ENCODE data around the gene SIAH2. TPM values are rescaled to one million over a fixed set of nuclear protein-coding genes. Genes with fewer than 3 reads are reported as not detected.

SIAH2 gene
- total RNA-seq, 2 donors from 2014 or later: 15.6 to 19.2 TPM

DNA sequence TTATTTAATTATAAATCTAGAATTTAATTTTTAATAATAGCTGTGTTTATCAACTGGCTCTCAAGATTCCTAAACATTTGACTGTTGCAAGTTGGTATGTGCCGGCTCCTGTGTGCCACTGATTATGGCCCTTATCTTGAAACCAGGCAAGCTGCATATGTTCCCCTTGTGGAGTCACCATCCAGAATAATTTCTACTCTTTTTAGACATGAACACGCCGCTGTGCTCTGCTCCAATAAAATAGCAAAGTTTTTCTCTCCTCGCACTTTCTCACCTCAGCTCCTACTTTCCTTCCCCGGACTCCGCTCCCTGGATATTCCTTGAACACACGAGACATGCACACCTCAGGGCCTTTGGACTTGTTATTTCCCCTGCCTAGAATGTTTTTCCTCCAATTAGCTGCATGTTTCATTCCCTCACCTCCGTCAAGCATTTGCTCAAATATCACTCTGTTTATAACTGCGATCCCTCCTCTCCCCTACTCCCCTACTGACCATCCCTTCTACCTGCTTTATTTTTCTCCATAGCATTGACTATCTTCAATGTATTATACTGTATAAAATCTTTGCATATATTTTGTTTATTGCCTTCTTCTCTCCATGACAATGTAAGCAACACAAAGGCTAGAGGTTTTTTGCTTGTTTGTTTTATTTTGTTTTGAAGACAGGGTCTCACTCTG, 33.1 kb downstream of the SIAH2 start:
- no peak overlapping the region for H3K27ac Mint-ChIP-seq
- WGBS, 2 experiments (ENCODE audit: insufficient coverage in 1 of 2, insufficient read length in 1 of 2): 91 to 96% methylated on average over 8 to 9 of the region's 9 CpGs
- TF ChIP-seq, protein P1, sequence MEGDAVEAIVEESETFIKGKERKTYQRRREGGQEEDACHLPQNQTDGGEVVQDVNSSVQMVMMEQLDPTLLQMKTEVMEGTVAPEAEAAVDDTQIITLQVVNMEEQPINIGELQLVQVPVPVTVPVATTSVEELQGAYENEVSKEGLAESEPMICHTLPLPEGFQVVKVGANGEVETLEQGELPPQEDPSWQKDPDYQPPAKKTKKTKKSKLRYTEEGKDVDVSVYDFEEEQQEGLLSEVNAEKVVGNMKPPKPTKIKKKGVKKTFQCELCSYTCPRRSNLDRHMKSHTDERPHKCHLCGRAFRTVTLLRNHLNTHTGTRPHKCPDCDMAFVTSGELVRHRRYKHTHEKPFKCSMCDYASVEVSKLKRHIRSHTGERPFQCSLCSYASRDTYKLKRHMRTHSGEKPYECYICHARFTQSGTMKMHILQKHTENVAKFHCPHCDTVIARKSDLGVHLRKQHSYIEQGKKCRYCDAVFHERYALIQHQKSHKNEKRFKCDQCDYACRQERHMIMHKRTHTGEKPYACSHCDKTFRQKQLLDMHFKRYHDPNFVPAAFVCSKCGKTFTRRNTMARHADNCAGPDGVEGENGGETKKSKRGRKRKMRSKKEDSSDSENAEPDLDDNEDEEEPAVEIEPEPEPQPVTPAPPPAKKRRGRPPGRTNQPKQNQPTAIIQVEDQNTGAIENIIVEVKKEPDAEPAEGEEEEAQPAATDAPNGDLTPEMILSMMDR (conservative IDR thresholded peaks at IDR 0.05): no peak
- H3K36me3 ChIP-seq (ENCODE audit: control insufficient read depth, insufficient read depth, low read length): no peaks in the 10 kb centered on the region
- peaks cover 2% of the 10 kb centered on the region for H3K4me1 ChIP-seq (ENCODE audit: control insufficient read depth, insufficient read depth, low read length)
- H3K27me3 ChIP-seq (ENCODE audit: control insufficient read depth, insufficient read depth, low read length, poor library complexity, severe bottlenecking): no peaks in the 10 kb centered on the region
- DNase-seq: no peak
- H3K4me3 ChIP-seq (ENCODE audit: low read length): no peak overlapping the region
- H3K36me3 Mint-ChIP-seq (ENCODE audit: low read depth): no peaks in the 10 kb centered on the region
- no peaks in the 10 kb centered on the region for H3K9me3 Mint-ChIP-seq
- no peak overlapping the region for H3K4me3 Mint-ChIP-seq
- no peak overlapping the region for H3K9ac ChIP-seq (ENCODE audit: extremely low read depth, low read length, poor library complexity, severe bottlenecking)
- no peaks in the 10 kb centered on the region for H3K9me3 ChIP-seq (ENCODE audit: control insufficient read depth, low read length)
- peaks cover 25% of the 10 kb centered on the region for H3K4me1 Mint-ChIP-seq
- no peaks in the 10 kb centered on the region for H3K27me3 Mint-ChIP-seq (ENCODE audit: insufficient read depth)
- H3K27ac ChIP-seq (ENCODE audit: low read depth, low read length): no peak overlapping the region

DNA sequence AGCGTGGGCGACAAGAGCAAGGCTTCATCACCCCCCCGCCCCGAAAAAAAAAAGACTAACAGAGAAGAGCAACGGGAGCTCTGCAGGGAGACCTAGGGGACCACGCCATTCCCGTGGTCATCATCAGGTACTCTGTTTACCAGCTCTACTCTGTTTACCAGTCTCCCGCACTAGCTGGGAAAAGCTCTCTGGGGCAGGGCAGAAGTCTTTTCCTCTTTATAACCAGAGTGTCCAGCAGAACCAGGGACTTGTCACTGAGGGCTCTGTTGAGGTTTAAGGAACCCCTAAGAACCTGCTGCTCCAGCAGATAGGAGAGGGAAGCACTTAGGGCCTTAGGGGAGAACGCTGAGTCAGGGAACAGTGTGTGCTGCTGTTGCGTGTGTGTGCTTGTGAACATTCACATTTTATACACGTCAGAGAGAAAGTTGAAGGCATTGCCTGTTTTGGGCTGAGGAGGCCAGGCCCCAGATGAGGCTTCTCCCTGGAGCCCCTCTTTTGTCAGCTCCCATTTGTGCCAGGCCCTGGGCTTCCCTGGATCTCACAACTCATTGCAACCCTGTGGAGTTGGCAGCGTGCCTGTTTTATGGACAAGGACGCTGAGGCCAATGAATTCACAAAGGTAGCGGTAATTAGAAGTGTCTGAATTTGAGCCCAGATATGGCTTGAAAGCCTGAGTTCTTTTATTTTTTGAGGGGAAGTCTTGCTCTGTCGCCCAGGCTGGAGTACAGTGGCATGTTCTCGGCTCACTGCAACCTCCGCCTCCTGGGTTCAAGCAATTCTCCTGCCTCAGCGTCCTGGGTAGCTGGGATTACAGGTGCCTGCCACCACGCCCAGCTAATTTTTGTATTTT, 35.1 kb downstream of the SIAH2 start:
- H3K27me3 ChIP-seq (ENCODE audit: control insufficient read depth, insufficient read depth, low read length, poor library complexity, severe bottlenecking): no peaks in the 10 kb centered on the region
- H3K4me1 ChIP-seq (ENCODE audit: control insufficient read depth, insufficient read depth, low read length): no peaks in the 10 kb centered on the region
- no peaks in the 10 kb centered on the region for H3K36me3 ChIP-seq (ENCODE audit: control insufficient read depth, insufficient read depth, low read length)
- no peak for DNase-seq
- Mint-ChIP-seq H3K27me3 (ENCODE audit: insufficient read depth) (no peaks in the 10 kb centered on the region), H3K27ac (no peak overlapping the region), H3K9me3 (no peaks in the 10 kb centered on the region), H3K36me3 (ENCODE audit: low read depth) (no peaks in the 10 kb centered on the region), H3K4me1 (peaks cover 8% of the 10 kb centered on the region), H3K4me3 (no peak overlapping the region)
- no peak overlapping the region for H3K4me3 ChIP-seq (ENCODE audit: low read length)
- TF ChIP-seq, protein P1 (conservative IDR thresholded peaks at IDR 0.05): no peak
- no peak overlapping the region for H3K9ac ChIP-seq (ENCODE audit: extremely low read depth, low read length, poor library complexity, severe bottlenecking)
- no peak overlapping the region for H3K27ac ChIP-seq (ENCODE audit: low read depth, low read length)
- no peaks in the 10 kb centered on the region for H3K9me3 ChIP-seq (ENCODE audit: control insufficient read depth, low read length)
- 95 to 99% methylated on average over 15 to 19 of the region's 19 CpGs for WGBS, 2 experiments (ENCODE audit: insufficient coverage in 1 of 2, insufficient read length in 1 of 2)

DNA sequence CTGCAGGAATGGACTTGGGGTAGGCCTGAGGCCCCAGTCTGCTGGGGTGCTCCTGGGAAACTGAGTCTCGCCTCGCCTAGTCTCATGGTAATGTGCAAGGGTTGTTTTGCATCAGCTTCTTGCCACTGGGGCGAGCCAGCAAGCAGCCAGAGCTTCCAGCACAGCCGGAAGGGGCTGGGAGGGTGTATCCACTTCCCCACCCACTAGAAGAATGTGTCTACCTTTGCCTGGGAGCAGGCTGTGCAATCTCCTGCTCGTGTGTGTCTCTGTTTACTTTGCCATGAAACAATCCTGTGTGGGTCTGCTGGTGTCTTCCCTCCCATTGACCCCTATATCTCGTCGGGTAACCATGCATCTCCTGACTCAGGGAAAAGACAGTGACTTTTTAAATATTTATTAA, 37.4 kb downstream of the SIAH2 start:
- DNase-seq: no peak
- peaks cover 4% of the 10 kb centered on the region for H3K4me1 Mint-ChIP-seq
- no peak overlapping the region for H3K4me3 ChIP-seq (ENCODE audit: low read length)
- H3K36me3 Mint-ChIP-seq (ENCODE audit: low read depth): no peaks in the 10 kb centered on the region
- H3K36me3 ChIP-seq (ENCODE audit: control insufficient read depth, insufficient read depth, low read length): no peaks in the 10 kb centered on the region
- no peaks in the 10 kb centered on the region for H3K4me1 ChIP-seq (ENCODE audit: control insufficient read depth, insufficient read depth, low read length)
- TF ChIP-seq, protein P1 (conservative IDR thresholded peaks at IDR 0.05): no peak
- H3K27me3 ChIP-seq (ENCODE audit: control insufficient read depth, insufficient read depth, low read length, poor library complexity, severe bottlenecking): no peaks in the 10 kb centered on the region
- H3K27ac ChIP-seq (ENCODE audit: low read depth, low read length): no peak overlapping the region
- WGBS, 2 experiments (ENCODE audit: insufficient coverage in 1 of 2, insufficient read length in 1 of 2): 89 to 94% methylated on average over 5 of the region's 7 CpGs
- no peaks in the 10 kb centered on the region for H3K27me3 Mint-ChIP-seq (ENCODE audit: insufficient read depth)
- no peak overlapping the region for H3K27ac Mint-ChIP-seq
- H3K9me3 Mint-ChIP-seq: no peaks in the 10 kb centered on the region
- H3K4me3 Mint-ChIP-seq: no peak overlapping the region
- H3K9me3 ChIP-seq (ENCODE audit: control insufficient read depth, low read length): no peaks in the 10 kb centered on the region
- no peak overlapping the region for H3K9ac ChIP-seq (ENCODE audit: extremely low read depth, low read length, poor library complexity, severe bottlenecking)

Measured in endodermal cell (in vitro differentiated cells).